ENCODE measurements around the gene CEACAM18. TPM values are rescaled to one million over a fixed set of nuclear protein-coding genes. Genes with fewer than 3 reads are reported as not detected.

CEACAM18 gene
- polyA plus RNA-seq, 2 of the 4 experiments (the other 2 are of a cell fraction), result not detected

- WGBS (ENCODE audit: missing lambda C conversion rate), result 29% methylated on average over 13 of the region's 13 CpGs
- no peak for TF ChIP-seq FOXS1 (CRISPR knock-in tag; IDR thresholded peaks at IDR 0.05)
- TF ChIP-seq TP53 (CRISPR knock-in tag; IDR thresholded peaks at IDR 0.05), result no peak
- TF ChIP-seq POLR2A (IDR thresholded peaks at IDR 0.05; ENCODE audit: low read length), result 0 out of 2 replicates have a peak, but pooled peaks have one; percentile 14
- TF ChIP-seq E2F6 (IDR thresholded peaks at IDR 0.05; ENCODE audit: borderline replicate concordance, low read depth), result no peak
- no peak for TF ChIP-seq RFX5 (IDR thresholded peaks at IDR 0.05)
- no peak for TF ChIP-seq REST (IDR thresholded peaks at IDR 0.05)
- no peak for TF ChIP-seq RCOR1 (IDR thresholded peaks at IDR 0.05; ENCODE audit: low read depth, low read length)
- TF ChIP-seq EHF (CRISPR knock-in tag; IDR thresholded peaks at IDR 0.05), result no peak
- H3K9me3 ChIP-seq, result no peaks in the 10 kb centered on the region; the same call in 2 of the 3 replicates
- POLR2A ChIA-PET, result no interaction called here
- DNase-seq (ENCODE audit: low read depth in 1 of 2, low spot score in 1 of 2), result peak in 1 of 2 experiments; percentile 33
- 0 out of 3 replicates have a peak overlapping the region, but pooled peaks have one; percentile 6 for H3K4me3 ChIP-seq
- CTCF ChIA-PET, result interaction anchor here (0.9 to 3.1 kb wide), 5 partner anchors 9 to 364 kb away, joined by 3 to 8 read pairs (median 3); no protein-coding TSS in a partner anchor
- H3K4me1 ChIP-seq, result no peaks in the 10 kb centered on the region
- ATAC-seq, result peak; percentile 43 to 72; a peak in 3 of 6 replicates
- no peak overlapping the region for H3K27ac ChIP-seq
- H3K4me2 ChIP-seq, result no peak overlapping the region
- FAIRE-seq, result no peak
Measured at GRCh38 chr19:51460164-51460992, 18.0 kb upstream of the CEACAM18 start.

- FAIRE-seq (no peak), DNase-seq (ENCODE audit: low read depth in 1 of 2, low spot score in 1 of 2) (no peak), ATAC-seq (no peak)
- 46% methylated on average over 8 of the region's 8 CpGs for WGBS (ENCODE audit: missing lambda C conversion rate)
- H3K27ac ChIP-seq, result no peak overlapping the region
- no peak overlapping the region for H3K4me3 ChIP-seq
- no peak for TF ChIP-seq POLR2A (IDR thresholded peaks at IDR 0.05; ENCODE audit: low read length)
- no peak for TF ChIP-seq CBX2 (IDR thresholded peaks at IDR 0.05; ENCODE audit: borderline replicate concordance, low read depth)
- TF ChIP-seq TFCP2L1 (CRISPR knock-in tag; IDR thresholded peaks at IDR 0.05), result no peak
- TF ChIP-seq CBX8 (IDR thresholded peaks at IDR 0.05), result no peak
- no peak for TF ChIP-seq NPAS2 (CRISPR knock-in tag; IDR thresholded peaks at IDR 0.05; ENCODE audit: borderline replicate concordance)
- no peak for TF ChIP-seq CTCF (IDR thresholded peaks at IDR 0.05)
- TF ChIP-seq CEBPB (IDR thresholded peaks at IDR 0.05), result no peak
- no peak for TF ChIP-seq HOXB5 (CRISPR knock-in tag; IDR thresholded peaks at IDR 0.05)
- TF ChIP-seq FOSB (CRISPR knock-in tag; IDR thresholded peaks at IDR 0.05), result no peak
- TF ChIP-seq SREBF2 (IDR thresholded peaks at IDR 0.05), result no peak
- TF ChIP-seq RFX5 (IDR thresholded peaks at IDR 0.05), result no peak
- TF ChIP-seq JUNB (IDR thresholded peaks at IDR 0.05), result no peak
- no peak for TF ChIP-seq KDM5A (IDR thresholded peaks at IDR 0.05)
- TF ChIP-seq EP300 (IDR thresholded peaks at IDR 0.05), result no peak
- TF ChIP-seq ZNF302 (CRISPR knock-in tag; IDR thresholded peaks at IDR 0.05), result no peak
- POLR2A ChIA-PET, result no interaction called here
- H3K4me2 ChIP-seq, result no peak overlapping the region
- H3K4me1 ChIP-seq, result no peaks in the 10 kb centered on the region
- CTCF ChIA-PET, result interaction anchor here (0.7 to 3.1 kb wide), 5 partner anchors 10 to 316 kb away, joined by 3 to 8 read pairs (median 4); no protein-coding TSS in a partner anchor
- H3K9me3 ChIP-seq, result no peaks in the 10 kb centered on the region; the same call in 2 of the 3 replicates
Measured at GRCh38 chr19:51461723-51462161, 16.6 kb upstream of the CEACAM18 start.
